H1 (cell line): ENCODE data around the gene RASGEF1C. TPM values are rescaled to one million over a fixed set of nuclear protein-coding genes. Genes with fewer than 3 reads are reported as not detected.

Experiments used
- CTCF ChIA-PET: fragments of 300-600 bp; sonication (Branson Sonifier 250); formaldehyde crosslinking; loops from one replicate; lab custom pipeline; 2021; ENCODE audit not compliant: partially characterized antibody; lab: Charles Lee
- POLR2A ChIA-PET: fragments of 300-600 bp; sonication (Branson Sonifier 250); formaldehyde crosslinking; loops from one replicate; lab custom pipeline; 2021; ENCODE audit warnings: inconsistent platforms; ENCODE audit not compliant: partially characterized antibody; lab: Charles Lee
- DNase-seq, 2 experiments: peaks; one replicate each; pipeline versions ENCODE4 v3.0.0 to v3.0.0-alpha.2; 2010 to 2022; ENCODE audit warnings: low spot score in 2 of 2, low read depth in 1 of 2, mixed read lengths in 1 of 2
- FAIRE-seq: peaks from 2 replicates; lab custom pipeline; 2011; peaks lifted over from hg19 to GRCh38; lab: Jason Lieb, UNC
- H2AFZ ChIP-seq: 2 replicates; pipeline ENCODE4 v1.8.1; 2012; ENCODE audit warnings: low read length, inconsistent platforms
- H2AK5ac ChIP-seq: 2 replicates; pipeline ENCODE4 v1.6.1; 2013; ENCODE audit warnings: low read depth, low read length
- H2BK120ac ChIP-seq: replicated peaks from 2 replicates; pipeline ENCODE3; 2013; ENCODE audit warnings: low read depth, low read length, inconsistent platforms
- H2BK12ac ChIP-seq: 2 replicates; pipeline ENCODE4 v1.6.1; 2013; ENCODE audit warnings: low read depth, low read length
- H2BK15ac ChIP-seq: 2 replicates; pipeline ENCODE4 v1.6.1; 2013; ENCODE audit warnings: low read length
- H2BK20ac ChIP-seq: 2 replicates; pipeline ENCODE4 v1.6.1; 2013; ENCODE audit warnings: low read length
- H2BK5ac ChIP-seq: 2 replicates; pipeline ENCODE4 v1.6.1; 2013; ENCODE audit warnings: low read depth, low read length
- H3K14ac ChIP-seq: 2 replicates; pipeline ENCODE4 v1.6.1; 2013; ENCODE audit warnings: inconsistent platforms; ENCODE audit not compliant: insufficient read length
- H3K18ac ChIP-seq: 2 replicates; pipeline ENCODE4 v1.6.1; 2013; ENCODE audit warnings: low read length; ENCODE audit errors: extremely low read depth
- H3K23ac ChIP-seq: 2 replicates; pipeline ENCODE4 v1.6.1; 2013; ENCODE audit warnings: inconsistent platforms; ENCODE audit not compliant: insufficient read length
- H3K23me2 ChIP-seq: 2 replicates; pipeline ENCODE4 v1.6.1; 2013; ENCODE audit warnings: low read depth, low read length
- H3K27ac ChIP-seq: 2 replicates; pipeline ENCODE4 v1.6.1; 2011; ENCODE audit warnings: low read depth, low read length, inconsistent platforms
- H3K27me3 ChIP-seq, 4 experiments: replicated peaks in 1 of 4; 1 replicate in 1 of 4; 2 replicates in 3 of 4; pipeline versions ENCODE4 v1.6.1 to v1.8.1; 2011 to 2013; ENCODE audit warnings: low read length in 3 of 4, mild to moderate bottlenecking in 3 of 4, inconsistent platforms in 2 of 4, mixed read lengths in 2 of 4, moderate library complexity in 1 of 4; ENCODE audit not compliant: control insufficient read depth in 3 of 4, insufficient read depth in 3 of 4; ENCODE audit errors: extremely low read depth in 1 of 4
- H3K36me3 ChIP-seq, 4 experiments: 2 replicates each; pipeline versions ENCODE4 v1.6.1 to v1.8.1; 2011 to 2013; ENCODE audit warnings: mild to moderate bottlenecking in 4 of 4, low read length in 3 of 4, moderate library complexity in 2 of 4, control low read depth in 1 of 4, inconsistent platforms in 1 of 4; ENCODE audit not compliant: insufficient read depth in 4 of 4, control insufficient read depth in 2 of 4
- H3K4ac ChIP-seq: replicated peaks from 2 replicates; pipeline ENCODE3; 2013; ENCODE audit warnings: low read length, low read depth, mixed read lengths, inconsistent platforms; ENCODE audit not compliant: insufficient read length
- H3K4me1 ChIP-seq, 4 experiments: replicated peaks in 1 of 4; 1 replicate in 1 of 4; 2 replicates in 3 of 4; pipeline versions ENCODE4 v1.6.1 to v1.8.1; 2011 to 2013; ENCODE audit warnings: low read length in 3 of 4, inconsistent platforms in 2 of 4, mixed read lengths in 1 of 4; ENCODE audit not compliant: insufficient read depth in 4 of 4, control insufficient read depth in 3 of 4
- H3K4me2 ChIP-seq, 2 experiments: 2 replicates each; pipeline versions ENCODE4 v1.6.1 to v1.8.1; 2011 to 2013; ENCODE audit warnings: low read depth in 2 of 2, low read length in 2 of 2, control low read depth in 1 of 2, inconsistent platforms in 1 of 2, mild to moderate bottlenecking in 1 of 2; ENCODE audit not compliant: insufficient read depth in 1 of 2
- H3K4me3 ChIP-seq, 4 experiments: fragments of 200-600, 300-600 bp in 1 of 4; sonication (generic), shearing (Covaris generic), sonication (Bioruptor Twin) in 1 of 4; 2 replicates each; pipeline versions ENCODE4 v1.5.1 to v1.8.1; 2011 to 2016; ENCODE audit warnings: low read length in 4 of 4, low read depth in 3 of 4, control low read depth in 2 of 4, inconsistent platforms in 2 of 4, mild to moderate bottlenecking in 2 of 4, mixed read lengths in 1 of 4, moderate library complexity in 1 of 4; ENCODE audit not compliant: insufficient read depth in 2 of 4; ENCODE audit errors: extremely low read depth in 1 of 4
- H3K56ac ChIP-seq: replicated peaks from 2 replicates; pipeline ENCODE3; 2013; ENCODE audit warnings: low read depth, mild to moderate bottlenecking, mixed read lengths, low read length, inconsistent platforms; ENCODE audit not compliant: insufficient read length
- H3K79me1 ChIP-seq: 2 replicates; pipeline ENCODE4 v1.6.1; 2013; ENCODE audit warnings: low read depth, low read length, control low read depth
- H3K79me2 ChIP-seq, 2 experiments: 2 replicates each; pipeline versions ENCODE4 v1.6.1 to v1.8.1; 2012 to 2013; ENCODE audit warnings: low read length in 2 of 2, mild to moderate bottlenecking in 2 of 2, inconsistent platforms in 1 of 2; ENCODE audit not compliant: insufficient read depth in 2 of 2, control insufficient read depth in 1 of 2
- H3K9ac ChIP-seq, 4 experiments: replicated peaks in 1 of 4; 1 replicate in 1 of 4; 2 replicates in 3 of 4; pipeline versions ENCODE4 v1.6.1 to v1.8.1; 2011 to 2013; ENCODE audit warnings: low read depth in 3 of 4, low read length in 3 of 4, control low read depth in 2 of 4, mild to moderate bottlenecking in 2 of 4, moderate library complexity in 2 of 4, inconsistent platforms in 1 of 4; ENCODE audit errors: extremely low read depth in 1 of 4
- H3K9me3 ChIP-seq, 2 experiments: 2 replicates each; pipeline versions ENCODE4 v1.6.1 to v1.8.1; 2012 to 2013; ENCODE audit warnings: mild to moderate bottlenecking in 2 of 2, moderate library complexity in 2 of 2, control low read depth in 1 of 2, inconsistent platforms in 1 of 2, low read depth in 1 of 2, low read length in 1 of 2, mixed read lengths in 1 of 2; ENCODE audit not compliant: insufficient read depth in 2 of 2
- H4K20me1 ChIP-seq, 2 experiments: replicated peaks in 1 of 2; 2 replicates each; pipeline versions ENCODE3 to v1.8.1; 2011 to 2013; ENCODE audit warnings: inconsistent platforms in 2 of 2, low read length in 2 of 2, mild to moderate bottlenecking in 1 of 2; ENCODE audit not compliant: insufficient read depth in 2 of 2, control insufficient read depth in 1 of 2
- H4K5ac ChIP-seq: 2 replicates; pipeline ENCODE4 v1.6.1; 2013; ENCODE audit warnings: low read length, low read depth, mixed read lengths, inconsistent platforms; ENCODE audit not compliant: insufficient read length
- H4K8ac ChIP-seq: 2 replicates; pipeline ENCODE4 v1.8.0; 2013; ENCODE audit warnings: mild to moderate bottlenecking, moderate library complexity, low read length, inconsistent platforms; ENCODE audit not compliant: insufficient read depth; ENCODE audit errors: extremely low read depth
- H4K91ac ChIP-seq: replicated peaks from 2 replicates; pipeline ENCODE3; 2013; ENCODE audit warnings: low read length, mixed read lengths, inconsistent platforms; ENCODE audit not compliant: insufficient read length
- ASH2L ChIP-seq: fragments of 200-600, 300-600 bp; sonication (generic); IDR thresholded peaks from one replicate; pipeline ENCODE4 v1.7.1; 2017; ENCODE audit warnings: low read length
- BRCA1 ChIP-seq: IDR thresholded peaks from 2 replicates; pipeline ENCODE4 v1.6.1; 2012; ENCODE audit warnings: low read depth, low read length, improper control_type of control experiment
- CEBPB ChIP-seq: IDR thresholded peaks from 2 replicates; pipeline ENCODE4 v1.6.1; 2012; ENCODE audit warnings: low read depth, low read length
- CTBP2 ChIP-seq: IDR thresholded peaks from 2 replicates; pipeline ENCODE4 v1.7.0; 2011; ENCODE audit warnings: borderline replicate concordance, mild to moderate bottlenecking, moderate library complexity, mixed read lengths, low read length; ENCODE audit not compliant: insufficient read depth, insufficient read length
- EGR1 ChIP-seq: IDR thresholded peaks from 2 replicates; pipeline ENCODE4 v1.6.1; 2011; ENCODE audit warnings: low read depth, low read length, borderline replicate concordance
- EP300 ChIP-seq, 2 experiments: IDR thresholded peaks; 1 replicate in 1 of 2; 2 replicates in 1 of 2; pipeline ENCODE4 v1.6.1; 2011 to 2012; ENCODE audit warnings: low read depth in 2 of 2, low read length in 2 of 2, mild to moderate bottlenecking in 2 of 2, borderline replicate concordance in 1 of 2, inconsistent platforms in 1 of 2, moderate library complexity in 1 of 2
- RFX5 ChIP-seq: IDR thresholded peaks from 2 replicates; pipeline ENCODE4 v1.6.1; 2011; ENCODE audit warnings: low read depth, low read length, improper control_type of control experiment, borderline replicate concordance
- SIN3A ChIP-seq, 2 experiments: IDR thresholded peaks in 1 of 2; conservative IDR thresholded peaks in 1 of 2; 2 replicates each; pipeline ENCODE4 v1.6.1; 2011 to 2012; ENCODE audit warnings: low read length in 2 of 2, improper control_type of control experiment in 1 of 2, low read depth in 1 of 2, mild to moderate bottlenecking in 1 of 2
- SIRT6 ChIP-seq: IDR thresholded peaks from one replicate; pipeline ENCODE4 v1.7.1; 2012; ENCODE audit warnings: low read length, inconsistent platforms
- SP1 ChIP-seq: IDR thresholded peaks from 2 replicates; pipeline ENCODE4 v1.6.1; 2011; ENCODE audit warnings: low read depth, low read length
- TEAD4 ChIP-seq: IDR thresholded peaks from 2 replicates; pipeline ENCODE4 v1.6.1; 2012; ENCODE audit warnings: low read depth, low read length, inconsistent platforms, mixed read lengths
- WGBS, 2 experiments: shearing (Covaris generic) in 1 of 2; methylation state at CpG; one replicate each; pipeline versions ENCODE4 v1.1.6 to v1.1.7; 2013 to 2015; ENCODE audit warnings: low lambda C conversion rate in 2 of 2, mixed read lengths in 2 of 2, inconsistent platforms in 1 of 2, low coverage in 1 of 2, missing lambda C conversion rate in 1 of 2; ENCODE audit not compliant: insufficient replicate concordance in 2 of 2, insufficient coverage in 1 of 2, insufficient read length in 1 of 2; ENCODE audit errors: extremely low coverage in 1 of 2, missing lambda C conversion rate in 1 of 2; 5-methylcytosine and 5-hydroxymethylcytosine counted together
- polyA plus RNA-seq, 7 experiments: library from polyadenylated mRNA; depleted of rRNA in 3 of 7; stranded (reverse) in 5 of 7; unstranded in 2 of 7; fragments of >200 nt in 5 of 7; fragments of 200-250 nt in 2 of 7; gene quantifications; 1 replicate in 5 of 7; 2 replicates in 1 of 7; 4 replicates in 1 of 7; pipeline versions ENCODE4 v1.2.1 to v1.2.3, GENCODE V29; 2011 to 2013; ENCODE audit warnings: missing spikeins in 2 of 7, mixed read lengths in 2 of 7
- total RNA-seq: library from RNA; stranded (reverse); fragmentation: NEBNext Ultra II Directional; extraction: Animal tissue kit (Norgen Biotek cat#: 25700); gene quantifications from 2 replicates; pipeline ENCODE4 v1.2.1, GENCODE V29; 2021

The RASGEF1C gene
- total and polyA plus RNA-seq, 2 of the 8 experiments (the other 6 are each of a cell fraction or from before 2014, with no cell fraction given) = 0.26 to 0.61 TPM

DNA sequence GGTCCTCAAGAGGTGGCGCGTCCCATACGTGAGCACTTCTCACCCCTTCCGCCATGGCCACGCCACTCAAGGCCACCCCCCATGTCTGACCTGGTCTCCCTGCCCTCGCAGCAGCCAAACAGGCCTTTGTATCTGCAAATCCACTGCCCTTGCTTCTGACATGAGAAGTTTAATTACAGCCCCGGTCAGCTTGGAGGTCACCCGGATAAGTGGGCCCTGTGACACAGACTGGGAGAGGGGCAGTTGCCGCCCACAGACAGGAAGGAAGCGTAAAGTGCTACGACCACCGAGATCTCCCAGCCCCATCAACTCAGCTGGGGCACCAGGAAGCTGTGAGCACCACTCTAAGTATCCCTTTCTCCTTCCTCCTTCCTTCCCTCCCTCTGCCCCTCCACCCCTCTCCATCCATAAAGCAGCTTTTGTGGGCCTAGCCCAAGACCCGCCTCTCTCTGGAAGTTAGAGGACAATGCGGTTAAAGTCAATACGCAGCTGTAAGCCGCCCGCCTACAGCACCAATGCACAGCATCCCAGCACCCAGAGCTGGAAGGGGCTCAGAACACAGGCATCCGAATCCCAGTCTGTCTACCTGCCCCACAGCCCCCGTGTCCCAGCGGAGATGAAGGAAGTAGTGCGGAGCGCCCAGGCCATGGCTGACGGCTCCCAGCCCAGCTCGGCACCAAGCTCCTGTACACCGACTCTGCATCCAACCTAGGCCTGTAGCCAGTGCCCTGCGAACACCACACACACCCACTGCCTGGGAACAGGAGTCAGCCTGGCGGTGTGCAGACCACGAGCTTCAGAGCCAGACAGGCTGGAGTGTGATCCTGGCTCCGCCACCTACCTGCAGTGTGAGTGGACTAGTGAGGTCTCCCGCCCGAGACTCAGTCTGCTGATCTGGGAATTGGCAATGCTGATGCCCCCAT, 92.7 kb downstream of the RASGEF1C start:
- POLR2A ChIA-PET = no interaction called here
- no peaks in the 10 kb centered on the region for H3K27me3 ChIP-seq
- H2BK15ac ChIP-seq = no peak overlapping the region
- no peak overlapping the region for H4K91ac ChIP-seq
- H4K5ac ChIP-seq = no peak overlapping the region
- CTCF ChIA-PET = interaction anchor here (0.6 to 2.1 kb wide), 11 partner anchors 9 to 355 kb away, joined by 3 to 10 read pairs (median 3); no protein-coding TSS in a partner anchor
- DNase-seq (peak in 1 of 2 experiments; percentile 43), FAIRE-seq (no peak)
- H4K20me1 ChIP-seq = peaks cover 0 to 4% of the 10 kb centered on the region in 2 experiments
- no peaks in the 10 kb centered on the region for H3K79me2 ChIP-seq
- H3K79me1 ChIP-seq = no peaks in the 10 kb centered on the region
- peaks cover 0 to 2% (median 0%) of the 10 kb centered on the region in 4 experiments; a peak in 3 of 7 replicates for H3K4me1 ChIP-seq
- no peak overlapping the region for H3K4ac ChIP-seq
- H3K36me3 ChIP-seq = no peaks in the 10 kb centered on the region
- no peak overlapping the region for H3K56ac ChIP-seq
- H3K14ac ChIP-seq = no peak overlapping the region
- H3K23me2 ChIP-seq = no peaks in the 10 kb centered on the region
- H3K4me3 ChIP-seq = no peak overlapping the region
- H2BK5ac ChIP-seq = no peak overlapping the region
- no peak overlapping the region; the same call in 1 of the 2 replicates for H4K8ac ChIP-seq
- no peak overlapping the region for H3K23ac ChIP-seq
- no peak overlapping the region for H3K27ac ChIP-seq
- no peak overlapping the region for H2BK120ac ChIP-seq
- 88% methylated on average over 28 of the region's 31 CpGs; no CpG with 5 or more reads in 1 of the 2 experiments for WGBS, 2 experiments
- no peak overlapping the region for H2AK5ac ChIP-seq
- no peak overlapping the region for H3K9ac ChIP-seq
- no peak overlapping the region for H2BK20ac ChIP-seq
- H3K4me2 ChIP-seq = no peak overlapping the region
- H2BK12ac ChIP-seq = no peak overlapping the region
- no peak overlapping the region for H3K18ac ChIP-seq
- no peak overlapping the region; the same call in 1 of the 2 replicates for H2AFZ ChIP-seq
- H3K9me3 ChIP-seq = no peaks in the 10 kb centered on the region
- TF ChIP-seq EP300 (IDR thresholded peaks at IDR 0.05; ENCODE audit: borderline replicate concordance in 1 of 2, low read depth in 2 of 2, low read length in 2 of 2) = no peak
- TF ChIP-seq ASH2L = no peak
- TF ChIP-seq CEBPB = no peak
- TF ChIP-seq BRCA1 = no peak
- TF ChIP-seq SP1 = no peak
- TF ChIP-seq EGR1 = no peak
- no peak for TF ChIP-seq RFX5
- no peak for TF ChIP-seq SIN3A (conservative IDR thresholded peaks at IDR 0.05 in 1 of 2, IDR thresholded peaks at IDR 0.05 in 1 of 2; ENCODE audit: low read depth in 1 of 2, low read length in 2 of 2)
- no peak for TF ChIP-seq SIRT6
- TF ChIP-seq TEAD4 = no peak
- TF ChIP-seq CTBP2 = no peak
